Choroid plexus epithelial cell (primary cell): ENCODE data around the gene NECTIN2.
"Not testable (repeated sequence)": the region's sequence is repeated elsewhere in the genome, so short reads cannot be mapped to it uniquely, and the experiment has no call there.

ENCODE experiments used
- DNase-seq: peaks from one replicate; pipeline ENCODE4 v3.0.0-alpha.2; 2010; ENCODE audit warnings: low read depth
- H3K4me3 ChIP-seq: 2 replicates; pipeline ENCODE4 v1.5.1; 2011; ENCODE audit warnings: low read depth, mild to moderate bottlenecking, control low read depth, low read length, moderate library complexity
- TF ChIP-seq, protein P1 (sequence below): conservative IDR thresholded peaks from 2 replicates; pipeline ENCODE4 v1.5.1; 2011; ENCODE audit warnings: low read depth, mild to moderate bottlenecking, control low read depth, inconsistent platforms, low read length, moderate library complexity

The NECTIN2 gene

DNA sequence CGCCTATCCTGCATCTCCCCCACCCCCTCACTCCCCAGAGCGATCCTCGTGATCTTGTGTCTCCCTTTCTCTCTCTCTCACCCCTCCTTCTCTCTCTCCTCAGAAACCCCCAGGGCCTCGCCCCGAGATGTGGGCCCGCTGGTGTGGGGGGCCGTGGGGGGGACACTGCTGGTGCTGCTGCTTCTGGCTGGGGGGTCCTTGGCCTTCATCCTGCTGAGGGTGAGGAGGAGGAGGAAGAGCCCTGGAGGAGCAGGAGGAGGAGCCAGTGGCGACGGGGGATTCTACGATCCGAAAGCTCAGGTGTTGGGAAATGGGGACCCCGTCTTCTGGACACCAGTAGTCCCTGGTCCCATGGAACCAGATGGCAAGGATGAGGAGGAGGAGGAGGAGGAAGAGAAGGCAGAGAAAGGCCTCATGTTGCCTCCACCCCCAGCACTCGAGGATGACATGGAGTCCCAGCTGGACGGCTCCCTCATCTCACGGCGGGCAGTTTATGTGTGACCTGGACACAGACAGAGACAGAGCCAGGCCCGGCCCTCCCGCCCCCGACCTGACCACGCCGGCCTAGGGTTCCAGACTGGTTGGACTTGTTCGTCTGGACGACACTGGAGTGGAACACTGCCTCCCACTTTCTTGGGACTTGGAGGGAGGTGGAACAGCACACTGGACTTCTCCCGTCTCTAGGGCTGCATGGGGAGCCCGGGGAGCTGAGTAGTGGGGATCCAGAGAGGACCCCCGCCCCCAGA, 32.2 kb downstream of the NECTIN2 start:
- TF ChIP-seq, protein P1, sequence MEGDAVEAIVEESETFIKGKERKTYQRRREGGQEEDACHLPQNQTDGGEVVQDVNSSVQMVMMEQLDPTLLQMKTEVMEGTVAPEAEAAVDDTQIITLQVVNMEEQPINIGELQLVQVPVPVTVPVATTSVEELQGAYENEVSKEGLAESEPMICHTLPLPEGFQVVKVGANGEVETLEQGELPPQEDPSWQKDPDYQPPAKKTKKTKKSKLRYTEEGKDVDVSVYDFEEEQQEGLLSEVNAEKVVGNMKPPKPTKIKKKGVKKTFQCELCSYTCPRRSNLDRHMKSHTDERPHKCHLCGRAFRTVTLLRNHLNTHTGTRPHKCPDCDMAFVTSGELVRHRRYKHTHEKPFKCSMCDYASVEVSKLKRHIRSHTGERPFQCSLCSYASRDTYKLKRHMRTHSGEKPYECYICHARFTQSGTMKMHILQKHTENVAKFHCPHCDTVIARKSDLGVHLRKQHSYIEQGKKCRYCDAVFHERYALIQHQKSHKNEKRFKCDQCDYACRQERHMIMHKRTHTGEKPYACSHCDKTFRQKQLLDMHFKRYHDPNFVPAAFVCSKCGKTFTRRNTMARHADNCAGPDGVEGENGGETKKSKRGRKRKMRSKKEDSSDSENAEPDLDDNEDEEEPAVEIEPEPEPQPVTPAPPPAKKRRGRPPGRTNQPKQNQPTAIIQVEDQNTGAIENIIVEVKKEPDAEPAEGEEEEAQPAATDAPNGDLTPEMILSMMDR: no peak
- no peak overlapping the region for H3K4me3 ChIP-seq
- DNase-seq: no peak

GRCh38 chr19:44879309-44880065, 33.4 kb downstream of the NECTIN2 start:
- TF ChIP-seq, protein P1: no peak
- DNase-seq: no peak
- no peak overlapping the region for H3K4me3 ChIP-seq

GRCh38 chr19:44882063-44882462, 36.0 kb downstream of the NECTIN2 start:
- TF ChIP-seq, protein P1: no peak
- H3K4me3 ChIP-seq: no peak overlapping the region
- DNase-seq: no peak

DNA sequence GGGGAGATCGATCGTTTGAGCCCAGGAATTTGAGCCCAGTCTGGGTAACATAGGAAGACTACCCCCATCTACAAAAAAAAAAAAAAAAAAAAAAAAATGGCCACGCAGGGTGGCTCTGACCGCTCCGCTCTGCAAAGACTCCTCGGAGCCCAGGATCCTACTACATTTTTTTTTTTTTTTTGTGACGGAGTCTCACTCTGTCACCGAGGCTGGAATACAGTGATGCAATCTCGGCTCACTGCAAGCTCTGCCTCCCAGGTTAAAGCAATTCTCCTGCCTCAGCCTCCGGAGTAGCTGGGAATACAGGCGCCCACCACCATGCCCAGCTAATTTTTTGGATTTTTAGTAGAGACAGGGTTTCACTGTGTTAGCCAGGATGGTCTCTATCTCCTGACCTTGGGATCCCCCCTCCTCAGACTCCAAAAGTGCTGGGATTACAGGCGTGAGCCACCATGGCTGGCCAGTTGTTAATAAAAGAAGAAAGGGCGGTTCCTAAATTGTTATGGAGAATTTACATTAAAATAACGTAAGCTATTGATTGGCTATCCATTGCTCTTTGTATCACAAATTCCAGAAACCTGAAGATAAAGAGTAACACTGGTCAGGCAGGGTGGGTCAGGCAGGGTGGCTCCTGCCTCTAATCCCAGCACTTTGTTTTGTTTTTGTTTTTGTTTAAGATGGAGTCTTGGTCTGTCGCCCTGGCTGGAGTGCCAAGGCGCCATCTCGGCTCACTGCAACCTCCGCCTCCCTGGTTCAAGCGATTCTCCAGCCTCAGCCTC, 36.7 kb downstream of the NECTIN2 start:
- not testable (repeated sequence) for H3K4me3 ChIP-seq, DNase-seq

DNA sequence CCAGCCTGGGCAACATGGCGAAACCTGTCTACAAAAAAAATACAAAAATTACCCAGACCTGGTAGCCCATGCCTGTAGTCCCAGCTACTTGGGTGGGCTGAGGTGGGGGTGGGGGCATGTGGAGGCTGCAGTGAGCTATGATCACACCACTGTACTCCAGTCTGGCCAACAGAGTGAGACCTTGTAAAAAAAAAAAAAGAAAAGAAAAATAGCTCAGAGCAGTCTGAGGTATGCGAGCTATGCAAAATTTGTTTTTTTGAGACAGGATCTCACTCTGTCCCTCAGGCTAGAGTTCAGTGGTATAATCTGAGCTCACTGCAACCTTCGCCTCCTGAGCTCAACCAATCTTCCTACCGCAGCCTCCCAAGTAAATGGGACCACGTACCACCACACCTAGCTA, 37.8 kb downstream of the NECTIN2 start:
- peak; percentile 68 for DNase-seq
- H3K4me3 ChIP-seq: no peak overlapping the region
- TF ChIP-seq, protein P1: no peak

GRCh38 chr19:44884566-44884965, 38.5 kb downstream of the NECTIN2 start:
- no peak for DNase-seq
- TF ChIP-seq, protein P1: no peak
- H3K4me3 ChIP-seq: no peak overlapping the region

- no peak for DNase-seq
- TF ChIP-seq, protein P1: no peak
- no peak overlapping the region for H3K4me3 ChIP-seq
Measured at GRCh38 chr19:44886141-44886540, 40.0 kb downstream of the NECTIN2 start.
